NCI-H82 (cell line): ENCODE results near the gene TTC4.

Source experiments
- DNase-seq: peaks from one replicate; lab custom pipeline; 2025; lab: John Stamatoyannopoulos, UW

TTC4 gene

GRCh38 chr1:54703471-54703870 is 12.2 kb upstream of the TTC4 start:
- DNase-seq: no peak

- DNase-seq: no peak
Observed at GRCh38 chr1:54705153-54705552, 10.5 kb upstream of the TTC4 start.

- DNase-seq: no peak
Observed at GRCh38 chr1:54706419-54706818, 9.2 kb upstream of the TTC4 start.

GRCh38 chr1:54708385-54708784 is 7.3 kb upstream of the TTC4 start:
- DNase-seq: no peak

GRCh38 chr1:54709547-54710292 is 5.9 kb upstream of the TTC4 start:
- DNase-seq: peak; percentile 88

GRCh38 chr1:54710434-54710833 is 5.2 kb upstream of the TTC4 start:
- DNase-seq: no peak

- no peak for DNase-seq
Observed at GRCh38 chr1:54710841-54711240, 4.8 kb upstream of the TTC4 start.

GRCh38 chr1:54711536-54711935 is 4.1 kb upstream of the TTC4 start:
- DNase-seq: no peak

GRCh38 chr1:54714881-54715492 is 674 bp upstream of the TTC4 start:
- DNase-seq: no peak

- DNase-seq: no peak
Observed at GRCh38 chr1:54716299-54717047, 812 bp downstream of the TTC4 start.

- no peak for DNase-seq
Observed at GRCh38 chr1:54721719-54722118, 6.1 kb downstream of the TTC4 start.

- DNase-seq: no peak
Observed at GRCh38 chr1:54723985-54724384, 8.3 kb downstream of the TTC4 start.

- no peak for DNase-seq
Observed at GRCh38 chr1:54724771-54725170, 9.1 kb downstream of the TTC4 start.

- no peak for DNase-seq
Observed at GRCh38 chr1:54728027-54728426, 12.4 kb downstream of the TTC4 start.

- DNase-seq: no peak
Observed at GRCh38 chr1:54736685-54737084, 21.0 kb downstream of the TTC4 start.

- DNase-seq: no peak
Observed at GRCh38 chr1:54738244-54738643, 22.6 kb downstream of the TTC4 start.

- DNase-seq: no peak
Observed at GRCh38 chr1:54741531-54741930, 25.9 kb downstream of the TTC4 start.

- no peak for DNase-seq
Observed at GRCh38 chr1:54742282-54742681, 26.6 kb downstream of the TTC4 start.

- no peak for DNase-seq
Observed at GRCh38 chr1:54743416-54744226, 28.0 kb downstream of the TTC4 start.

- no peak for DNase-seq
Observed at GRCh38 chr1:54744696-54745095, 29.0 kb downstream of the TTC4 start.

GRCh38 chr1:54745274-54745673 is 29.6 kb downstream of the TTC4 start:
- no peak for DNase-seq

GRCh38 chr1:54745864-54746263 is 30.2 kb downstream of the TTC4 start:
- no peak for DNase-seq
